Measurements from ENCODE around the gene COL9A3.

DNA sequence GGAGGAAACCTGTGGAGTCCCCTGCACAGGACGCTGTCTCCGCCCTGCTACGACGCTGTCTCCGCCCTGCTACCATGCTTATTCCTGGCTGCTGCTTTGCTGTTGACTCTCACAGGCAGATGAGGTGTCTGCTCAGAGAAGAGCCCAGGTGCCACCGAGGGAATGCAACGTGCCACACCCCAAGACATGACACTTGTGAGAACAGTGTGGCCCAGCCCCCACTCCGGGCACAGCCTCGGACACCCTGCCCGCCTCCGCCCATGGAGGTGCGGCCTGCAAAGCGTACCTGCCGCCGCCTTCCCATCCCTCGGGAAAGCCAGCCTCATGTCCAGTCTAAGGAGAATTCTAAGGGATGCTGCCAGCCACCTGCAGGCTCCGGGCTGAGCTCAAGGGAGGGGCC is 36.2 kb upstream of the COL9A3 start:
- TF ChIP-seq EZH2 (optimal IDR thresholded peaks at IDR 0.05; ENCODE audit: low read depth, low read length) (no peak), EZH2phosphoT487 (IDR thresholded peaks at IDR 0.05; ENCODE audit: low read length) (no peak)
- TF ChIP-seq, protein P1, sequence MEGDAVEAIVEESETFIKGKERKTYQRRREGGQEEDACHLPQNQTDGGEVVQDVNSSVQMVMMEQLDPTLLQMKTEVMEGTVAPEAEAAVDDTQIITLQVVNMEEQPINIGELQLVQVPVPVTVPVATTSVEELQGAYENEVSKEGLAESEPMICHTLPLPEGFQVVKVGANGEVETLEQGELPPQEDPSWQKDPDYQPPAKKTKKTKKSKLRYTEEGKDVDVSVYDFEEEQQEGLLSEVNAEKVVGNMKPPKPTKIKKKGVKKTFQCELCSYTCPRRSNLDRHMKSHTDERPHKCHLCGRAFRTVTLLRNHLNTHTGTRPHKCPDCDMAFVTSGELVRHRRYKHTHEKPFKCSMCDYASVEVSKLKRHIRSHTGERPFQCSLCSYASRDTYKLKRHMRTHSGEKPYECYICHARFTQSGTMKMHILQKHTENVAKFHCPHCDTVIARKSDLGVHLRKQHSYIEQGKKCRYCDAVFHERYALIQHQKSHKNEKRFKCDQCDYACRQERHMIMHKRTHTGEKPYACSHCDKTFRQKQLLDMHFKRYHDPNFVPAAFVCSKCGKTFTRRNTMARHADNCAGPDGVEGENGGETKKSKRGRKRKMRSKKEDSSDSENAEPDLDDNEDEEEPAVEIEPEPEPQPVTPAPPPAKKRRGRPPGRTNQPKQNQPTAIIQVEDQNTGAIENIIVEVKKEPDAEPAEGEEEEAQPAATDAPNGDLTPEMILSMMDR (IDR thresholded peaks at IDR 0.05; ENCODE audit: low read length), result no peak

Measured in MM.1S (cell line).